Measurements from ENCODE around the gene GALNT17.

- TF ChIP-seq, protein P1, sequence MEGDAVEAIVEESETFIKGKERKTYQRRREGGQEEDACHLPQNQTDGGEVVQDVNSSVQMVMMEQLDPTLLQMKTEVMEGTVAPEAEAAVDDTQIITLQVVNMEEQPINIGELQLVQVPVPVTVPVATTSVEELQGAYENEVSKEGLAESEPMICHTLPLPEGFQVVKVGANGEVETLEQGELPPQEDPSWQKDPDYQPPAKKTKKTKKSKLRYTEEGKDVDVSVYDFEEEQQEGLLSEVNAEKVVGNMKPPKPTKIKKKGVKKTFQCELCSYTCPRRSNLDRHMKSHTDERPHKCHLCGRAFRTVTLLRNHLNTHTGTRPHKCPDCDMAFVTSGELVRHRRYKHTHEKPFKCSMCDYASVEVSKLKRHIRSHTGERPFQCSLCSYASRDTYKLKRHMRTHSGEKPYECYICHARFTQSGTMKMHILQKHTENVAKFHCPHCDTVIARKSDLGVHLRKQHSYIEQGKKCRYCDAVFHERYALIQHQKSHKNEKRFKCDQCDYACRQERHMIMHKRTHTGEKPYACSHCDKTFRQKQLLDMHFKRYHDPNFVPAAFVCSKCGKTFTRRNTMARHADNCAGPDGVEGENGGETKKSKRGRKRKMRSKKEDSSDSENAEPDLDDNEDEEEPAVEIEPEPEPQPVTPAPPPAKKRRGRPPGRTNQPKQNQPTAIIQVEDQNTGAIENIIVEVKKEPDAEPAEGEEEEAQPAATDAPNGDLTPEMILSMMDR (IDR thresholded peaks at IDR 0.05): no peak
- no peak for TF ChIP-seq POLR2A (IDR thresholded peaks at IDR 0.05)
Measured at GRCh38 chr7:71422104-71422503, 290.2 kb downstream of the GALNT17 start.

Measured in heart left ventricle (tissue), 13 donors.